Uterus (tissue), 2 donors: ENCODE results near the gene SCD5.

ENCODE experiments used
- CTCF ChIP-seq, 4 experiments: fragments of 200-600 bp in 2 of 4; fragments of 450-650 bp in 2 of 4; sonication (generic) in 2 of 4; IDR thresholded peaks; one replicate each; pipeline ENCODE4 v1.5.1; 2016 to 2019; ENCODE audit warnings: antibody characterized with exemption in 4 of 4, mild to moderate bottlenecking in 2 of 4, moderate library complexity in 1 of 4
- POLR2A ChIP-seq, 2 donors: fragments of 450-650 bp; IDR thresholded peaks; one replicate each; pipeline ENCODE4 v1.6.1; 2016; ENCODE audit warnings: antibody characterized with exemption in 2 of 2, mild to moderate bottlenecking in 1 of 2, moderate library complexity in 1 of 2

GRCh38 chr4:82773057-82773456 is 25.5 kb downstream of the SCD5 start:
- no peak for TF ChIP-seq CTCF (IDR thresholded peaks at IDR 0.05)
- TF ChIP-seq POLR2A (IDR thresholded peaks at IDR 0.05): no peak
